Kasumi-1 (cell line): ENCODE measurements around the gene TSPAN9.

ENCODE experiments used
- DNase-seq, 2 experiments: peaks; one replicate each; lab custom pipeline; 2025; lab: John Stamatoyannopoulos, UW

Gene TSPAN9

DNA sequence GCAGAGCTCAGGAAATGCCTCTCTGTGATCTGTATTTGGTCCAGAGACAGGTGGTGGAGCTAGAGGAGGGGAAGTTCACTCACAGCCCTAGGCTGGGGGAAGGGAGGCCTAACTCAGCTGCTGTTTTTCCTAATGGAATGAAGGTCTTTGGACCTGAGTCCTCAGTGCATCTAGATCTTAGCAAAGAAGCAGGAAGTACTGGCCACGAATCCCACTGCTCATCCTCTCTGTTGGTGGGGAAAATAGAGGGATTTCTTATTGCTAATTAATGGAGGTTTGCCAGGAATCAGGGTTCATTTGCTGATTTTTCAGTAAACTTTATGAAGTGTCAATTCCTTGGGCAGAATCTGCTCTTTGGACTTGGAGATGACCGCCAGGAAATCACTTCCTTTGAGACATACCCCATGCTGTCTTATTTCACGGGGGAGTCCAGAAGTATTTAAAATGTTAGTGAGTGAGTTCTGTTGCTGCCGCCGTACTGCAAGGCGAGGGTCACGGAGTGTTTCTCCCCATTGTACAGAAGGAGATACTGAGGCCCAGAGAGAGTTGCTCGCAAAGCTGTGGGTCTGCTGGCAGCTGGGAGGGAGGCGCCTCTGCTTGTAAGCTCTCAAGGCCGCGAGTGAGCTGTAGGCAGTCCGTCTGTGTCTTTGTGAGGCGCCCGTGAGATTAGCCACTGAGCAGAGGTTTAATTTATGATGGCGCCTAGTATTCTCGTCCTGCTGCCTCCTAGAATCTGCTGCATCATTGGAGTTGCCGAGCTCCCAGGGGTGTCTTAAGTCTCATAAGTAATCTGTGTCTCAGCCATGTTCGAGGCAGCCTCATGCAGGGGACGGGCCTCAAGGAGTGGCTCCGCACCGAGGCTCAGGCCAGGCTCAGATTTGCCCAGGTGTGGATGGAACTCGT lies 88.2 kb downstream of the TSPAN9 start:
- DNase-seq = no peak

GRCh38 chr12:3167636-3168035 lies 90.5 kb downstream of the TSPAN9 start:
- no peak for DNase-seq

GRCh38 chr12:3168223-3169221 lies 91.3 kb downstream of the TSPAN9 start:
- DNase-seq = no peak

- no peak for DNase-seq
Measured at GRCh38 chr12:3170423-3171194, 93.4 kb downstream of the TSPAN9 start.

- DNase-seq = no peak
Measured at GRCh38 chr12:3171195-3171591, 94.0 kb downstream of the TSPAN9 start.

DNA sequence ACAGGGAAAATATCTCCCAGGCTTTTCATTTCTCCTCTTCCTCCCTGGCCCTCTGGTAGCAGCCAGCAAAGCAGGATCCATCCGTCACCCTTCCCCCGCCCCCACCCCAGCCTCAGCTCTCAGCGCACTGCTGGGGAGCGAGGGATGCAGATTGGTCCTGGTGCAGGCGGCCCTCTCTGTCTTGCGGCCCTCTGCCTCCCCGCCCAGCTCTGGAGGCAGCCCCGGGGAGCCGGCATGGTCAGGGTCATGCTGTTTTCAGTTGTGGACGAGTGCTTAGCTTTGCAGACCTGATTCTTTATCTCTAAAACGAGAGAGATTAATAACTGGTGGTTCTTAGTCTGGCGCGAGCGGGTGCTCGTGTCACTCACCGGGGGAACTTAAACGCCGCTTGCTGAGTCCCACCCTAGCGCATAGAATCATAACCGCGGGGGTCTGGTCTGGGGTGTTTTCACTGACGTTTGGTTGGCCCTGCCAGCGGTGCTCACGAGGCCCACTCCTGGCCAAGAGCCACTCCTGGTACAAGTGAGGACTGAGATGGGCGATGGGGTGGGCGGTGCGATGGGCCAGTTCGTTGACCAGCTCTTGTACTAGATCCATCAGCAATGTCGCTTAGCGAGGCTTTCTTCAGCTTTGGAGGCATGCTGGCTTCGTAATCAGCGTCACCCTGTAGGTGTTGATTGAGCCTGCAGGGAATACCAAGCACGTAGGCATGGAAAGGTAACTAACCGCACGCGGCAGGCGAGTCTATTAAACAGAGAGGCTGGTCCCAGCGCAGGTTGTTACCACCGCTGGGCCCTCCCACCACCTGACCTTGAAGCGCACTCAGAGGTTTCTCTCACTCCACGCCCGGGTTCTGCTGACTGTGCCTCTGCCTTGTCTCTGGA lies 95.2 kb downstream of the TSPAN9 start:
- no peak for DNase-seq

DNA sequence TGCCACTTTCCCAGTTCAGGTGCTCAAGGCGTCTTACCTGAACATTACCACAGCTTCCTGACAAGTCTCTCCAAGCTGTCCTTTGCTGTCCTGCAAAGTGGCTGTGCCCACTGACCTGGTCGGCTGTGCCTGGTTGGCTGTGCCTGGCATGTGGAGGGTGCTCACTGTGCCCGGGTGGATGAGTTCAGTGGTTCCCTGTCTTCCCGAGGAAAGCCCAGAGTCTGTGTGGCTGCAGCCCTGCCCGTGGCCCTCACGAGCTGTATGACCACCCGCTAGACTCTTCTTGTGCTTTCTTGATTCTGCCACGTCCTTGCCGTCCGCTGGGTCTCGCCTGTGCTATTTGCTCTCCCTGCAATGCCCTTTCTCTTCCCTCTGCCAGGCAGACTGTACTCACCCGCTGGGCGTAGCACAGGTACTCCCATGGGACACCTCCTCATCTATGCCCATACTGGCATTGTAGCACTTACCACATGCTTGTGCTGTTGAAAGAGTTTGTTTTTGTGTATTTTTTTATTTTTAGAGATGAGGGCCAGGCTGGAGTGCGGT lies 95.9 kb downstream of the TSPAN9 start:
- no peak for DNase-seq

DNA sequence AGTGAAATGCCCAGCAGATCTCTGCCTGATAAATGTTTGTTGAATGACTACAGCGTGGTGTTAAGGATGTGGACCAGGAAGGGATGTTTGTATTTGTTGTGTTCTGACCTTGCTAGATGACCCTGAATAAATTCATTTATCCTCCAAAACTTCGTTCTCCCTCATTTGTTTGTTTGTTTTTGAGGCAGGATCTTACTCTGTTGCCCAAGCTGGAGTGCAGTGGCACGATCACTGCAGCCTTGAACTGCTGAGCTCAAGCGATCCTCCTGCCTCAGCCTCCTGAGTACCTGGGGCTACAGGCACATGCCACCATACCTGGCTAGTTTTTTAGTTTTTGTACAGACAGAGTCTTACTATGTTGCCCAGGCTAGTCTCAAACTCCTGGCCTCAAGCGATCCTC lies 96.7 kb downstream of the TSPAN9 start:
- DNase-seq = no peak

DNA sequence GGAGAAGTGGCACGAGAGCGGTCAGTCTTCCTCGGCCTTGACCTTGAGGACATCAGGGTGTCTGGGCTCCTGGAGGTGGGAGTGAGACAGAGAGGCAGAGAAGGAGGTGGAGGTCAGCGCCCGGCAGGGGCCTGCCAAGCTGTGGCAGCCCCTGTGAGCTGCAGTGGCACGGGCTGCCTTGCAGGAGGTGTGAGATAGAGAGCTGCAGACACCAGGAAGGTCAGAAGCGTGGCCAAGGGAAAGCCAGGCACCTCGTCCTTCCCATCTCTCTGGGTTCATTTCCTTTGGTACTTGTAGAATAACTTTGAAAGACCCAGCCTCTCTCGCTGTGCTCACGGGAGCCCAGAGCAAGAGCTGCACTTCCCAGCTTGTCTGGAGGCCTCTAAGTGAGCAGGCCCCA lies 98.1 kb downstream of the TSPAN9 start:
- no peak for DNase-seq

- no peak for DNase-seq
Measured at GRCh38 chr12:3176754-3177153, 99.6 kb downstream of the TSPAN9 start.

DNA sequence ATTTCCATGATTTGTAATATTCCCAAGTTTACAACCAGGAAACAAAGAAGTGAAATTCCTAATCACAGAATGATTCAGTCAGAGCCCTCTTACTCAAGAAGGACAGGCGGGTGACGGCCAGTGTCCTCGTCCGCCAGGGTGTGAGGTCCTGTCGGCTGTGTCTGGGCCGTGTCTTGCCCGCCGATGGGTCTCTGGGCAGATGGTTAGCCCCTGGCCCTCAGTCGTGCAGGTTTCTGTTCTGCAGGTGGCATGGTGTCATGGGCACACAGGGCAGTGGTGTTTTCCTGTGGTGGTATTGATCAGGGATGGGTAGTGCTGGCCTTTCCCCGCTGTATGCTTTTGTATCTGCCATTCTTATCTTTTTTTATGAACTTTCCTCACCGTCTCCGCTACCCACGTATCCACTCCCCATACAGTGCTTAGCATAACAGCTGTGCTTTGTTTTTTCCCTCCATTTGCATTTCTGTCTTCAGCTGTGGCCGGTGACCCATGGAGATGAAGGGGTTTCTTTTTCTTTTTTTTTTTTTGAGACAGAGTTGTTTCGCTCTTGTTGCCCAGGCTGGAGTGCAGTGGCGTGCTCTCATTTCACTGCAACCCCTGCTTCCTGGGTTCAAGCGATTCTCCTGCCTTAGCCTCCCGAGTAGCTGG lies 100.7 kb downstream of the TSPAN9 start:
- DNase-seq = no peak

DNA sequence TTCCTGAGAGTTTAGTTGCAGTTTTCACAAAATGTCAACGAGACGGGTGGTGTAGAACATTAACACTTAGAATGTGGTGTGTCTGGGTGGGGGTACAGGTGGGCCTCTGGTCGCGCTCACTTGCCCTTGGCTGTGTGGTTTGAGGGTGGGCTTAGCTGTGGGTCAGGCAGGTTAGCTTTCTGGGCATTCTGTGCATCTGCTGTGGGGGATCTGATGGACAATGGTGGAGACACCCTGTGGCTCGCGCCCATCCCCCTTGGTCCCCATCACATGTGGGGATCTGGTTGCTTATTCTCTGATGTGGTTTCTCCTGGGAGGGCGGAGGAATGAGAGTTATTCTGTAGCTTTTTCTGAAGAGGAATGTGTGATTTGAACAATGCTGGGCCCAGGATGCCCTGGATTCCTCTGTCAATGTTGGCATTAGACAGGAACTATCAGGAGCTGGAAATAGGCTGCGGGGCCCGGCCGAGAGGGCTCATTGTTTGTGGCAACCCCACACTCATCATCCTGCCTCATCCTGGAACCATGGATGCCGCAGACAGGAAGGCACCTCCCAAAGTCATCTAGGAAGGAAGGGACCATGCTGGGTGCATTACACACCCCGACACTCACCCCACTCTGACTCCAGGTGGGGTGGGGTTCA lies 101.6 kb downstream of the TSPAN9 start:
- DNase-seq = no peak

DNA sequence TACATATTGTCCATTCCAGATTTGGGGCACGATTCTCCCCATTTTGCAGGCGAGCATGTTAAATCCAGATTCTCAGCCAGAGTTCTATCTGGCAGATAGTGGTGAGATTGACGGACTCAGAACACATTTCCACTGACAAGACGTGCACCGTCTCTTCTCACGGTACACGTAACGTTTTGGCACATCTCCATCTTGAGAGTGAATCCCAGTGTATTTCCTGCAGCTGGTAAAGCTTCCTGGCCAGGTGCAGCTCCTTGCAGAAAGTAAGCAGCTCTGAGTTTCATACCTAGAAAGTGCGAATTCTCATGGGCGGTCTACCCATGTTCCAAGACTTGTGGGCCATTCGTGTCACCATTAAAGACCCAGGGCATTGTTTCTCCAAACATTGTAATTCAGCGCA lies 102.6 kb downstream of the TSPAN9 start:
- DNase-seq = no peak

- no peak for DNase-seq
Measured at GRCh38 chr12:3182426-3182825, 105.2 kb downstream of the TSPAN9 start.

DNA sequence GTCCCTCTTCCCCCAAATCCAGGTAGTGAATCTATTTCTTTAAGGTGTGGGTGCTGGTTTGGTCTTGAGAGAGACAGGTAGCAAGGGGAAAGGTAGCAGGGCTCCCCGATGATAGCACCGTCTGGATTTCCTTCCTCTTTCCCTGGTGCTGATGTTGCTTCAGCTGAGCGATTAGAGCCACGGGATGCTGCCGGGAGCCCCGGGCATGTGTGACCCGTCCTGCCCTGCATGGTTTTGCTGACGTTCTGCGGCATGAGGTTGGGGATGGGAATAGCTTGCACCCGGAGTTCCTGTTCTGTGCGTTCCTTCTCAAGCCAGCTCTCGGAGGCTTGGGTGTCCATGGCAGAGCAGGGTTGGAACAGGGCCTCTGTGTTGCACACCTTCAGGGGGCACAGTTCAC lies 107.3 kb downstream of the TSPAN9 start:
- DNase-seq = no peak

GRCh38 chr12:3185260-3185870 lies 108.2 kb downstream of the TSPAN9 start:
- no peak for DNase-seq

DNA sequence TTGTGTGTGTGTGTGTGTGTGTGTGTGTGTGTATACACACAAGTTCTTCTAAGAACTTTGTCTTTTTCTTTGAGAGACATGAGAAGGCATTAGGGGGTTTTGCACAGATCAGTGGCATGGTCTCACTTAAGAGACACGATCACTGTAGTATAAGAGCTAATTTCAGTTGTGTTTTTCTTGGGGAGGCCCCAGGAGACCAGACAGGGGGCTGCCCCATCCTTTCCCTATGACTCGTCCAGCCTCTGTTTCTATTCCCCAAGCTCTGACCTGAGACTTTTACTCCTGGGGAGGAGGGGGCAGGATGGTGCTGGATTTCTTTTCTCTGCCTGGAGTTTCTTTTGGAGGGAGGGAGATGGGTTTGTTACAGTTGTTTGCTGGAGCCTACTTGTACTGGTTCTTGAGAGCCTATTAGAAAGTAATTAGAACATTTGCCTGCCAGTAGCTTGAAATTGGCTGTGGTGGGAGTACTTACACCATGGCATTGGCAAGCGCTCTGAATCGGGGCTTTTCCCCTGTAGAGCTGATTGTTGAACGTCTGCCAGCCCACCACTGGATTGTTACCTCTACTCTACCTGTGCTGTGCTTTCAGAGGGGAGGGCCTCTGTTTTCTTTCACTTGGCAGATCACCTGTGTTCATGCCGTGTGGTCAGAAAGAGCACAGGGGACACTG lies 109.5 kb downstream of the TSPAN9 start:
- DNase-seq = no peak
